Measurements from ENCODE around the gene DYRK4.
A peak's percentile ranks its signal among the peaks of the same experiment; 100 is the strongest.
"Not testable (repeated sequence)": the region's sequence is repeated elsewhere in the genome, so short reads cannot be mapped to it uniquely, and the experiment has no call there.

DYRK4 gene, protein sequence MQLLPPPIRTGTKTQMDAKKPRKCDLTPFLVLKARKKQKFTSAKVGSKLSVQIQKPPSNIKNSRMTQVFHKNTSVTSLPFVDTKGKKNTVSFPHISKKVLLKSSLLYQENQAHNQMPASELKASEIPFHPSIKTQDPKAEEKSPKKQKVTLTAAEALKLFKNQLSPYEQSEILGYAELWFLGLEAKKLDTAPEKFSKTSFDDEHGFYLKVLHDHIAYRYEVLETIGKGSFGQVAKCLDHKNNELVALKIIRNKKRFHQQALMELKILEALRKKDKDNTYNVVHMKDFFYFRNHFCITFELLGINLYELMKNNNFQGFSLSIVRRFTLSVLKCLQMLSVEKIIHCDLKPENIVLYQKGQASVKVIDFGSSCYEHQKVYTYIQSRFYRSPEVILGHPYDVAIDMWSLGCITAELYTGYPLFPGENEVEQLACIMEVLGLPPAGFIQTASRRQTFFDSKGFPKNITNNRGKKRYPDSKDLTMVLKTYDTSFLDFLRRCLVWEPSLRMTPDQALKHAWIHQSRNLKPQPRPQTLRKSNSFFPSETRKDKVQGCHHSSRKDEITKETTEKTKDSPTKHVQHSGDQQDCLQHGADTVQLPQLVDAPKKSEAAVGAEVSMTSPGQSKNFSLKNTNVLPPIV
- total RNA-seq, result 2.9 to 12.1 (median 9.5) reads per million in 3 experiments

DNA sequence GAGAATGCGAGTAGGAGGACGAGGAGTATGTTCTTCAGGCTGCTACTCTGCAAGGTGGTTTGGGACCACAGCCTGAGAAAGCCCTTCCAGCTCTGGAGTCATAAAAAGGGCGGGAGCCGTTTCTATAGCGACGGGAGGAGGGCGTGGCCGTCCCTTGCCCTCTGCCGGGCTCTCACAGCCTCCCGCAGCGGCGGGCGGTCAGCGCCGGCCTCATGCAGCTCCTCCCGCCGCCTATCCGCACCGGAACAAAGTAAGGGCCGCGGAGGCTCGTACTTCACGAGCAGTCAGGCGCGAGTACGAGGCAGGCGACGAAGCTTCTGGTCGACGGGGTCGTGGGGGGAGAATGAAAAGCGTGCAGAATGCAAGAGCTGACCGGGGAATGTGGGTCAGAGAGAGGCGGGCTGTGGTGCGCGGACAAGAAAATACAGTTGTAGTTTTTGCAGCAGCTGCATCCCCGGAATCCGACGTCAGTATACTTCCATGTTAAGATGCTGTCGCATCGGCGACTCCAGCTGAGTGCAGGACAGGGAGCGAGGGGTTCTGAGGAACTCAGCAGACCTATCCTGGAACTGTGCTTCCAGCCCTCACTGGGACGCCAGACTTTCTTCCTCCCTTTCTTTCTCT is at the start of gene DYRK4:
DYRK4 (plus strand) TSS at position 175 of the 624 bp plus-strand sequence; CDS start at position 213, 38 bp downstream.
- no peak for DNase-seq

DNA sequence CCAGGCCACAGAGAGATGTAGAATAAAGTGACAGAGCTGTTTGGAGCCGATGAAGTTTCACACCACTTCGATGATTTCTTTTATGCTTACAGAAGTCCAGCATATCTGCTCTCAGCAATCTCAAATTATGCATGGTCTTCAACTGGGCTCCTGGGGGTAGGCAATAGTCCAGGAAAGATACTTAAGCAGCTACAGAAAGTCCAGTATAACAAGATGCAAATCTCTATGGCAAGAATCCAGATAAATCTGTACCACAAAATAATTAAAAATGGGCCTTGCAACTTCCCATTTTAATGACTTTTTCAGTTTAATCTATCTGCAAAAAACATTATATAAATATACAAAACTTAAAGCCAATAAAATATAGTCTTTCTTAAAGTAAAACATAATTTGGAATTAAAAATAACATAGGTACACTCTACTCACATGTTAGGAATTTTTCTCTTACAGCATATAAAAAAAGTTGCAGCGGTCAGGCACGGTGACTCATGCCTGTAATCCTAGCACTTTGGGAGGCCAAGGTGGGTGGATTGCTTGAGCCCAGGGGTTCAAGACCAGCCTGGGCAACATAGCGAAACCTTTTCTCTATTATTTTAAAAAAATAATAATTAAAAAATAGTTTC is 43.8 kb upstream of the DYRK4 start:
- DNase-seq, result no peak

DNA sequence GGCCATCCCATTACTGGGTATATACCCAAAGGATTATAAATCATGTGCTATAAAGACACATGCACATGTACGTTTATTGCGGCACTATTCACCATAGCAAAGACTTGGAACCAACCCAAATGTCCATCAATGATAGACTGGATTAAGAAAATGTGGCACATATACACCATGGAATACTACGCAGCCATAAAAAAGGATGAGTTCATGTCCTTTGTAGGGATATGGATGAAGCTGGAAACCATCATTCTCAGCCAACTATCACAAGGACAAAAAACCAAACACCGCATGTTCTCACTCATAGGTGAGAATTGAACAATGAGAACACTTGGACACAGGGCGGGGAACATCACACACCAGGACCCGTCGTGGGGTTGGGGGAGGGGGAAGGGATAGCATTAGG is 38.6 kb upstream of the DYRK4 start:
- DNase-seq, result not testable (repeated sequence)

DNA sequence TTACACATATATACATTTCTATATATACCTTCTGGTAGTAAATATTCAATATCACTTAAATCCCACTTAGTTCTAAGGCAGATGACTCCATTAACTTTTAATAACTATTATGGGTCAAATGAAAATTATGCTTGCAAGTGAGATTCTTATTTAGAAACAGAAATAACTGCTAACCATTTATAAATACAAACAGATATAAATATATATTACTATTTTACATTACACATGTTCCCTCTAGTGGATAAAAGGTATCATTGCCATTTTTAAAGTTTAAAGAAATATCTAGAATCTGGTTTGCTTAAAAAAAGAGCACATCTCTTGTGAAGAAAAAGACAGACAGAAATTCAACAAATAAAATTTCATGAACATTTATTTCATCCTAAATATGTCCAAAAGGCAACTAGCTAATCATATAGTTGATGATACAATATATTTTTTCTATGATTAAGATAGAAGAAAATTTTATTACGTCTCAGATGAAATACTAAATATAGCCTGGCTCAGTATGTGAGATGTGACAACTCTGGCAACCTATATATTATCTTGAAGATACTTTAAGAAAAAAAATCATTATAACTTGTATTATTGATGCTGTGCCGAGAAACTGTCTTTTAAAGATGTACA is 35.0 kb upstream of the DYRK4 start:
- DNase-seq, result peak; percentile 22

DNA sequence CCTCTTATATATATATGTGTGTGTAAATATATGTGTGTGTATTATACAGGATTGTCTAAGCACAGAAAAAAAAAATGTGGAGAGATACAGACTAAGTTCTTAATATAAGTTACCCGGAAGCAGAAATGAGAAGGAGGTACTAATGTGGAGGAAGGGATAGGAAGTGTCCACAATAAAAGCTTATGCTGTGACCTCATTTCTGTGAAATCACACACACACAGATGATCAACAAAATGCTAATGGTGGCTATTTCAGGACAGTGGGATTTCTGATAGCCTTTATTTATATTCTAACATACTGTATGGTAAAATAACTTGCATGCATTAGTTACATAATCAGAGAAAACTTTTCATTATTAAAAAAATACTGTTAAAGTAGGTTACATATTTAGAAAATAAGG is 31.8 kb upstream of the DYRK4 start:
- no peak for DNase-seq

DNA sequence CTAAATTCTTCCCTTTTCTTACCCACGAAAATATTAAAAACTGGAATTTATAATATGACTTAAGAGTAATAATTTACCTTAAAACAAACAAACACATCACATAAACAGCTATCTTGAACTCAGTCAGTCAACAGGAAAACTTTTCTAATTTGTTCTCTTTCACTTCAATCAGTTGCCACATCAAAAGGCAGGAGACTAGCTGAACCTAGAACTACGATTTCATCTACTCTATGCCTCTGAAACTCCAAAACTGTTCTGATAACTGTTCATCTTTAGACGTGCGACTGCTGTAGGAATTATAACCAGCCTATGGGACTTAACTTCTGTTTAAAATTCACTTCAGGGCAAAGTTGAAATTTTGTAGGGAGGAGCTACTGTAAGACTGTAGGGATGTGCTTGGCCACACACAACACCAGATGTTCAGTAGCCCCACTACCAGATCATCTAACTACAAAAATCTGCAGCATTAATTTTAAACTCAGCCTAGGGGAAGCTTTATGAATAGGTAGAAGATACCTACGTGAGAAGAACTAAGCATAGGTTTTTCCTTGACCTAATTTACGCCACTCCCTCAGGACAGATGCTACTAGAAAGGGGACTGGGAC is 30.9 kb upstream of the DYRK4 start:
- no peak for DNase-seq

DNA sequence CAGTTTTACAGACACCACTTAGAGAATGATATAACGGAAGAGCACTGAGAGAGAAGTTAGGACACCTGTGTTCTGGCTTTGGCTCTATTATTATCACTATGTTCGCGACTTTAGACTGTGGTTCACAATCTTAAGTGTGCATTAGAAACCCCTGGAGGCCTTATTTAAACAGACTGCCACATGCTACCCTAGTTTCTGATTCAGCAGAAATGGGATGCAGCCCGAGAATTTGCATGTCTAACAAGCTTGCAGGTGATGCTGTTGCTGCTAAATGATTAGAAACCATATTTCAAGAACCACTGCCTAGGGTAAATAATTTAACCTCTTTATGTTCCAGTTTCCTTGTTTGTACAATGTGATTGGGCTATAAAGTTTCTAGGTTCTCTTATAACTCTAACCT is 26.9 kb upstream of the DYRK4 start:
- DNase-seq, result no peak

DNA sequence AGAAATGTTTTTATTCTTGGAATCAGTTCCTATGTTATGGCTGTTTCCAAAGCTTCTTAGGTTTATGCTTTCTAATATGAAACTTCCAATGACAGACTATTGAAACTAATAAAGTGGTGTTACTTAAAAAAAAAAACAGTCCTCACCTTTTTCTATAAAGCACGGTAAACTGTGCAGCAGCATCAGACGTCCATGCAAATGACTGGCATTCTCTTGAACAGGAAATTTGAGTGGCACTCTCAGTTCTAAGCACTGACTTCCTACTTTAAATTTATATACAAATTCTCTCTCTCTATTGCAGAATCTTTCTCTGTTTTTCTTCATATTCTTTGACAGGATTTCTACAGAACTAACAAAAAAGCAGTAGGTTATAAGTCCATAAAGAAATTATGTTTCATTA is 26.1 kb upstream of the DYRK4 start:
- no peak for DNase-seq

DNA sequence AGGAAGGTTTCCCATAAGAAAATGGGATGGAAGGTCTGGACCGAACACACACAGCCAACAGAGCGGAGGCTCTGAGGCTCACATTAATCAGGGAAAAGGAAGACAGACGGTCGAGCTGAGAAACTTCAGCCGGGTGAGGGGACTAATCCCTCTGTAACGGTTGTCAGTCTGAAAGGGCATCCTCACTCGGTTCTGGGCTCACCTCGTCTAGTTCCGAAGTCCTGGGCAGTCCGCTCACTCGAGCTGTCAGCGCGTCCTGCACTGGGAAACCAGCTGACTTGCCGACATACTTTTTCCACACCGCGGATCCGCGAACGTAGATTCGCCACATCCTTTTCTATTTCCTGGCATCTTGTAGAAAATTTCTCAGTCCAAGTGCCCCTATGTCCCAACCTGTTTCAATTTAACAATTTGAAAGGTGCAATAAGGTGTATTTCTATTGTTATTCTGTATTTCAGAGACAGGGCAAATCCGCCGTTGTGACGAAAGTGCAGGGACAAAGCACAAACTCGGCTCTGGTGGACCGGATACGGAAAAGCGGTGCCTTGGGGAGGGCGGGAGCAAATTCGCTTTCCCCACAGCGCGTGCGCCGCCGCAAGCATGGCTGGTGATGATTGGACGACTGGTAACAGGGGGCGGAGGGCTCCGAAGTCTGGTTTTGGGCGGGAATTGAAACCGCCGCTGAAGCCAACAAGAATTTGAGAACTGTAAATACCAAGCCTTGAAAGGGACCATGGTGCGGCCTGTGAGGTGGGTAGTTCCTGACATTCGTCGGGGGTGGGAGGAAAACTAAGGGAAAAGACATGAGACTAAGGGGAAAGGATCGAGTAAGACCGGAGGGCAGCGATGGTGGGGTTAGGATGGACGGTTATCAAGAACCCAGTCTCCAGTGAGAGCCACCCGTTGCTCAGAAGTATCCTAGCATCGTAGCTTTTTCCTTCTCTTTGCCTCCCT is 23.5 kb upstream of the DYRK4 start, which contains the start of gene RAD51AP1:
RAD51AP1 (plus strand) TSS at position 684 of the 954 bp plus-strand sequence; CDS start at position 734, 50 bp downstream.
- peak; percentile 97 for DNase-seq

DNA sequence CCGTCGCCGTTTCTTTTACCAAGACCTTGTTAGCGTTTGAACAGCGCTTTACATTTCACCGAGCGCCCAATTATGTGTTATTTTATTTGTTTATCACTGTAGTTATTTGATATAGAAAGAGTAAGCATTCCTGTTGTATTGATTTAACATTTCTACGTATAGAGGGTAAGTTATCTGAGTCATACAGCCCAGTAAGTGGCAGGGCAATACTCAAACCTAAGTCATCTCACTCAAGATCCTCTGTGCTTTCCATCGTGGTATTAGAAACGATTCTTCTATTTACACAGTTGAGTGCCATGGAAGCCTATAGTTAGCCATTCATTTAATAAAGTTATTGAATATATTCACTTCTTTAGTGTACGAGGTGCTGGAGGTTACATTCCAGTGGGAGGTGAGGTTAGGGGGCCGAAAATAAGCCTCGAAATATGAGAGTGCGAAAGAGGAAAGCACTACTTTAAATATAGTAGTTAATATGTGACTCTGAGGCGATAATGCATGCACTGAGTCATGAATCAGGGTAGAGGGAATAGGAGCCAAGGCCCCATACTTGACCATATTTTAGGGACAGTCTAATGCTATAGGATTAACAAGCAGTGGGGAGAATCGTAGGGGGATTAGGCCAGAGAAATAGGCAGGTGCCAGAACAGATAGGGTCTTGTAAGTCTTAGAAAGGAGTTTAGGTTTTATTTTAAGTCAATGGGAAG is 22.7 kb upstream of the DYRK4 start:
- DNase-seq, result no peak

DNA sequence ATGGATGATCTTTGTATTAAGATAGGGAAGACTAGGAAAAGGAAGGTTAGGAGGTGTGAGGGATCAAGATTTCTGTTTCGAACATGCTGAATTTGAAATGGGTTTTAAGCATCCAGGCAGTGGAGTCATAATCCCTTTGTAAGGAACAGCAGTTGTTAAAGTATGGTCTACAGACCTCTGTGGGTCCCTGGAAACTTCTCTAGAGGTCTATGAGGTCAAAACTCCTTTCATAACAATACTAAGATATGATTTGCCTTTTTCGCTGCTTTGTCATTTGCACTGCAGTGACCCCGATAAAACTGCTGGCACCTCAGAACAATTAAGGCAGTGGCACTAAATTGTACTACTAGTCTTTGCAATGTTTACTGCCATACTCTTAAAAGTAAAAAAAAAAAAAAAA is 21.8 kb upstream of the DYRK4 start:
- no peak for DNase-seq

DNA sequence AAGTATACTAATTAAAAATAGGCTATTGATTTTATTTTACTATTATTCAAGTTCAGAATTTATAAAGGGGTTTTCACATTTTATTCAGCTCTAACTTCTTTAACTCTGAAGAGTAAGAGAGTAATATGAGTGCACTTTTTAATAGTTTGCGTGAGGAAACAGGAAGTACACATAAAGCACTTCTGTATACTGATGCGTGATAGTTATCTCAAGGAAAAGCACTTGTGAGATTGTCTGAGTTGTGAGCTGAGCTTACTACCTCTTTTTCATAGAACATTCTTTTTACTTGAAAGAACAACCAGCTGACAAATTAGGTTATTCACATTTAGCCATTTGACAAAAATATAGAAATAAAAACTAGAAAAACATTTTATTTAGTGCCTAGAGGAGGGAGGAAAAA is 21.4 kb upstream of the DYRK4 start:
- DNase-seq, result no peak

DNA sequence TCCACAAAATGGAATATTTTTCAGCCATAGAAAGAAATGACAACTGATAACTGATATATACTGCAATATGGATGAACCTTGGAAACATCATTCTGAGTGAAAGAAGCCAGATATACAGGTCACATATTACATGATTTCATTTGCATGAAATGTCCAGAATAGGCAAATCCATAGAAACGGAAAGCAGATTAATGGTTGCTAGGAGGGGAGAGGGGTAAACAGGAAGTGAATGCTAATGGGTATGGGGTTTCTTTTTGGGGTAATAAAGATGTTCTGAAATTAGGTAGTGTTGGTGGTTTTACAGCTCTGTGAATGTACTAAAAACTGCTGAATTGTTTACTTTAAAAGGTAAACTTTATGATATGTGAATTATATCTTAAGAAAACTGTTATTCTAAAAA is 16.8 kb upstream of the DYRK4 start:
- no peak for DNase-seq

DNA sequence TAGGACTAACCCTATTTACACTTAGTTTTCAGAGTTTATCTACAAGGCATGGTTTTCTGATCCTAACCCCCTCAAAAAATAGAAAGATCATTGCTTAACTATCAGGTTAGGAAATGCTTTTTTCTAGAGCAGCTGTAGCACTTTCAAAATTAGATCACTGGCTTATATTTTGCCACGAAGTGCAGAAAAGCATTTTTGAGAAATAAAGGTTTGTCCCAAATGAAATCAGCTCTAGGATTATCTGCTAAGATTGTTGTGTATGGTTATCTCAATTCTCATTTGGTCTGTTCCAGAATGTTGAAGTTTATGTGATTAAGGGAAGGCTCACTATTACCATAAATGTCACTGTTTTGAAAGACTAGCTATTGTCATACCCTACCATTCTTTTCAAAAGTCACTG is 9.8 kb upstream of the DYRK4 start:
- no peak for DNase-seq

DNA sequence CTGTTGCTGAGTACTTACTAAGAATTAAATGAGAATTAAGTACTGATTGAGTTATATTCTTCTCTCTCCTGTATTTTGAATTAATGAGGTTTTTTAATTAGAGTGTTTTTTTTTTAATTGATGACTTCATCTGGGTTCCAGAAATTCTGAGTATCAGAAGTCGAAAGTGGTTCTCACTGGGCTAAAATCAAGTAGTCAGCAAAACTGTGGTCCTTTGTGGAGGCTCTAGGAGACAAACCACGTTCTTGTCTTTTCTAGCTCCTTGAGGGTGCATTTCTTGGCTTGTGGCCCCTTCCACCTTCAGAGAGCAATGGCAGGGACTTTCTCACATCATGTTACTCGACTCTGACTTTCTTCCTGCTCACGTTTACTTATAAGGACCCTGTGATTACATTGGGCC is 8.1 kb upstream of the DYRK4 start:
- DNase-seq, result no peak

DNA sequence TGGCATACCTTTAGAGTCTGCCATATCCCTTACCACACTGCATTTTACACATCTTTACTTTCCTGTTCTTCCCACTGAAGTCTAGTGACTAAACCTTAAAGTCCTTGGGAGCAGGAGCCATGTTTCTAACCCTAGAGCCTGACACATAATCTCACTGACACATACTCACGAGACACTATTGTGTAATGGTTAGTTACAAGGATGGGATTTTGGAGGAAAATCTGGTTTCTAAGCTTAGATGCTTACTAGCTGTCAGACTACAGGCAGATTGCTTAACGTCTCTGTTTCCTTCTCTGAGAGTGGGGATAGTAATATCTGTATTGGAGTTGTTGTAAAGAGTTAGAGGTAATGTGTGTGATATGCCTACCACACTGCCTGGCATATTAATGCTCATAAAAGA is 6.2 kb upstream of the DYRK4 start:
- no peak for DNase-seq

DNA sequence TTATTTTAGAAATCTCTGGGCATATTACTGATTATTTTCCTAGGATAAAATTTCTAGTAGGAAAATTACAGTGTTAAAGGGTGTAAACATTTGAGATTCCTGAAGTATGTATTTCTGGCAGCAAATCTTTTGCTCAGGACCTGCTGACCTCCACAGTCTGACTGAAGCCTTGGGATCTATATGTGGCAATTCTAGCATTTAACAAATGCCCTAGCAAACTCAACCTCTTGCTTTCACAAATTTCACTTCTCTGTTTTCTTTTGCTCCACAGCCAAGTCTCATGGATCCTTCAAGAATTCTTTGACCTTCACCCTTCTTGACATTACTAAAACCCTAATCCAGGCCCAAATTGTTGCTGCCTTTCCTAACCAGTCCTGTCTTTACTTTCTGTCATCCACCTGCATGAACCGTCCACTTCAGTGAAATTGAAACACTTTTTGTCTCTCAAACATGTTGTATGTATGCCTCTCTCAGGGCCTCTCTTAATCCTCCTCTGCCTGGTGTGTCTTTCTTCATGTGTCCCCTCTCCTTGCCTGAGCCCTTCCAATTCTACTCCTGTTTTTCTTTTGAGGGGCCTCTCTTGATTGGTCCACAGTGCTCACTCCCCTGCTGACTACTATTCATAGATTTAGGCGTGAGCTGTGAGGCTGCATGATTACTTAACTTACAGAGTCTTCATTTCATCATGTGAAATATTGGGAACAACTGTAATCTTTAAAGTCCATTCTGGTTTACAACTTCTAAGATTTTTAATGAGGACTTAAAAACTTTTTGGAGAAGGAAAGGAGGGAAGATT is 5.1 kb upstream of the DYRK4 start:
- DNase-seq, result no peak

DNA sequence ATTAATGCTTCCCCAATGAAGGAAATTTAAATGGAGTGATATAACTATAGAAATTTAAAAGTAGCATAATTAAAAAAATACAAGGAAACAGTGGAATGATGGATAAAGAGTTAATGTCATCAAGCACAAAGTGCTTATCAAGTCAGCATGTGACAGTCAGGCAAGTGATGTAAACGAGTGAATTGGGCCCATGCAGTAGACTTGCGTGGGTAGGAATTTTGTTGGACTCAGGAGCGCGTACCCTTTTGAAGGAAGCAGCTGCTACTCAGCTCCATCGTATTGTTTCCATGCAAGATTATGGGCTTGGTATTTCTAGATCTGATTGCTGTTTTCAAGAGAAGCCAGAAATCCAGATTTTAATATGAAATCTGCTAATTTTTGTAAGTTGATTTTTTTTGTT is 4.4 kb upstream of the DYRK4 start:
- no peak for DNase-seq

DNA sequence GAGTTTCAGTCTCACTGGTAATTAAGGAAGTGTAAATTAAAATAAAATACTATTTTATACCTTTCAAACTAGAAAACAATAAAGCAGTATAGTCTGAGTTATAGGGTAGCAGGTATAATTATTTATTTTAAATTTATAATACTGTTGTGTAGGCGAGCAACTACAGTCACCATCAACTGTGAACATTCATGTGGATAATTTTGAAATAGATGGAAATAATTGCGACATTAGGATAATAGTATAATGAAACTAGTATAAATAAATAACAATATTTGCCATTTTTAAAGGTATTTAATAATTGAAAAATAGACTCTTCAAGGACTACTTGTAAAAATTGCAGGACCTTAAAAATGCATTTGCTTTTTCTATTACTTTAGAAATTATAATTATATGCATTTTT is 3.8 kb upstream of the DYRK4 start:
- DNase-seq, result no peak

DNA sequence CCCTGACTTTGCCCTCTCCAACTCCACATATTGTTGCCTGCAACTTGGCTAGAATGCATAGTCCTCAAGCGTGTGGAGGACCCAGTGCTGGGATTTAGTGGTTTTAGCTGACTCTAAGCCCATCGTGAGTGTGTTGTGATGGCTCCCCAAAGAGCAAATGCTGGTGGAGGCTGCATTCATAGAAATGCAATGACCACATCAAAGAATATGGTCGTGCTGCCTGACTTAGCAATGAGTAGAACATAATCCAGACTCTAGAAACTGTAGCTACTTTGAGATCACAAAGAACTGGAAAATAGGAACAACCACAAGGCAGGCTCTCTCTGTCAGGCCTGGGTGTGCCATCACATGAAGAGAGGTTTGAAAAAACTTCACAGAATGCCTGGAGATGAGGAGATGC is 1.3 kb downstream of the DYRK4 start:
- DNase-seq, result no peak

Data from central memory CD4-positive, alpha-beta T cell (primary cell).